H1 (cell line): ENCODE results near the gene CYP17A1. TPM values are rescaled to one million over a fixed set of nuclear protein-coding genes. Genes with fewer than 3 reads are reported as not detected.

Experiments
- CREB1 ChIP-seq: IDR thresholded peaks from 2 replicates; pipeline ENCODE4 v1.6.1; 2012; ENCODE audit warnings: inconsistent platforms
- E2F6 ChIP-seq: IDR thresholded peaks from 2 replicates; pipeline ENCODE4 v1.6.1; 2012; ENCODE audit warnings: inconsistent platforms
- GTF2F1 ChIP-seq: IDR thresholded peaks from 2 replicates; pipeline ENCODE4 v1.6.1; 2012; ENCODE audit warnings: low read depth, low read length, improper control_type of control experiment, borderline replicate concordance
- KDM1A ChIP-seq: fragments of 200-600, 300-600 bp; sonication (generic); IDR thresholded peaks from 2 replicates; pipeline ENCODE4 v1.7.1; 2016; ENCODE audit warnings: mild to moderate bottlenecking, low read length, borderline replicate concordance
- SAP30 ChIP-seq: fragments of 300-600 bp; sonication (generic); IDR thresholded peaks from 2 replicates; pipeline ENCODE4 v1.7.1; 2012; ENCODE audit warnings: low read length, moderate library complexity, mild to moderate bottlenecking, inconsistent platforms; ENCODE audit not compliant: insufficient read depth, insufficient replicate concordance
- SIRT6 ChIP-seq: IDR thresholded peaks from one replicate; pipeline ENCODE4 v1.7.1; 2012; ENCODE audit warnings: low read length, inconsistent platforms
- SUZ12 ChIP-seq: fragments of 200-600 bp; sonication (generic); IDR thresholded peaks from 2 replicates; pipeline ENCODE4 v1.6.1; 2012; ENCODE audit warnings: mild to moderate bottlenecking, inconsistent platforms, low read length, moderate library complexity, mixed read lengths
- TCF12 ChIP-seq: IDR thresholded peaks from 2 replicates; pipeline ENCODE4 v1.6.1; 2011; ENCODE audit warnings: low read depth, mild to moderate bottlenecking, low read length
- polyA plus RNA-seq, 7 experiments: library from polyadenylated mRNA; depleted of rRNA in 3 of 7; stranded (reverse) in 5 of 7; unstranded in 2 of 7; fragments of >200 nt in 5 of 7; fragments of 200-250 nt in 2 of 7; gene quantifications; 1 replicate in 5 of 7; 2 replicates in 1 of 7; 4 replicates in 1 of 7; pipeline versions ENCODE4 v1.2.1 to v1.2.3, GENCODE V29; 2011 to 2013; ENCODE audit warnings: missing spikeins in 2 of 7, mixed read lengths in 2 of 7
- total RNA-seq: library from RNA; stranded (reverse); fragmentation: NEBNext Ultra II Directional; extraction: Animal tissue kit (Norgen Biotek cat#: 25700); gene quantifications from 2 replicates; pipeline ENCODE4 v1.2.1, GENCODE V29; 2021

Gene CYP17A1
- total and polyA plus RNA-seq, 2 of the 8 experiments (the other 6 are each of a cell fraction or from before 2014, with no cell fraction given) = not detected

GRCh38 chr10:102824664-102825063 lies 12.5 kb downstream of the CYP17A1 start (continued):
- TF ChIP-seq GTF2F1 (no peak), KDM1A (no peak), TCF12 (no peak), CREB1 (no peak), SIRT6 (no peak), SUZ12 (no peak), E2F6 (no peak), SAP30 (no peak)
- TF ChIP-seq, all 59 proteins: peak for 0
